ENCODE data around the gene TCF20.

Gene TCF20

GRCh38 chr22:42256930-42257329 lies 13.5 kb downstream of the TCF20 start:
- no peak for DNase-seq

GRCh38 chr22:42256220-42256619 lies 14.2 kb downstream of the TCF20 start:
- DNase-seq = no peak

GRCh38 chr22:42249831-42250230 lies 20.6 kb downstream of the TCF20 start:
- no peak for DNase-seq

- no peak for DNase-seq
Observed at GRCh38 chr22:42248995-42249394, 21.5 kb downstream of the TCF20 start.

- no peak for DNase-seq
Observed at GRCh38 chr22:42247596-42247995, 22.9 kb downstream of the TCF20 start.

GRCh38 chr22:42243802-42244060 lies 26.7 kb downstream of the TCF20 start:
- DNase-seq = no peak

- DNase-seq = no peak
Observed at GRCh38 chr22:42236848-42237247, 33.6 kb downstream of the TCF20 start.

GRCh38 chr22:42236268-42236667 lies 34.2 kb downstream of the TCF20 start:
- no peak for DNase-seq

GRCh38 chr22:42233879-42234278 lies 36.6 kb downstream of the TCF20 start:
- no peak for DNase-seq

- DNase-seq = no peak
Observed at GRCh38 chr22:42231929-42232328, 38.5 kb downstream of the TCF20 start.

- no peak for DNase-seq
Observed at GRCh38 chr22:42229455-42230149, 40.9 kb downstream of the TCF20 start.

- no peak for DNase-seq
Observed at GRCh38 chr22:42228483-42228882, 42.0 kb downstream of the TCF20 start.

GRCh38 chr22:42227435-42227834 lies 43.0 kb downstream of the TCF20 start:
- DNase-seq = no peak

GRCh38 chr22:42225841-42226240 lies 44.6 kb downstream of the TCF20 start:
- no peak for DNase-seq

GRCh38 chr22:42222140-42222539 lies 48.3 kb downstream of the TCF20 start:
- no peak for DNase-seq
